Endothelial cell of umbilical vein (primary cell): ENCODE results near the gene SERPINB11. TPM values are rescaled to one million over a fixed set of nuclear protein-coding genes. Genes with fewer than 3 reads are reported as not detected.

ENCODE experiments used
- BruUV-seq: library from RNA; stranded (reverse); fragments of 400-500 nt; replicated peaks from 2 replicates; lab custom pipeline; 2021; lab: Mats Ljungman, UMichigan
- CTCF ChIA-PET: fragments of 300-600, 350-600 bp; sonication (Branson Sonifier 250); formaldehyde crosslinking; loops from one replicate; lab custom pipeline; 2021; ENCODE audit warnings: antibody characterized with exemption, inconsistent platforms; lab: Charles Lee
- POLR2A ChIA-PET: fragments of 300-600, 350-600 bp; sonication (Branson Sonifier 250); formaldehyde crosslinking; loops from one replicate; lab custom pipeline; 2021; ENCODE audit warnings: antibody characterized with exemption, inconsistent platforms; lab: Charles Lee
- DNase-seq: peaks from one replicate; pipeline ENCODE4 v3.0.0-alpha.2; 2011; ENCODE audit warnings: low read depth, low spot score
- FAIRE-seq: peaks from 2 replicates; lab custom pipeline; 2011; peaks lifted over from hg19 to GRCh38; lab: Jason Lieb, UNC
- H2AFZ ChIP-seq: 2 replicates; pipeline ENCODE4 v1.6.0; 2012; ENCODE audit warnings: low read depth, low read length, control low read depth, inconsistent platforms
- H3K27ac ChIP-seq: 2 replicates; pipeline ENCODE4 v1.5.1; 2011; ENCODE audit warnings: low read depth, mild to moderate bottlenecking, control low read depth, low read length, moderate library complexity; ENCODE audit not compliant: insufficient read depth
- H3K27me3 ChIP-seq, 2 experiments: 2 replicates each; pipeline versions ENCODE4 v1.6.0 to v1.6.1; 2011; ENCODE audit warnings: low read length in 2 of 2, mixed read lengths in 1 of 2; ENCODE audit not compliant: control insufficient read depth in 2 of 2, insufficient read depth in 2 of 2
- H3K36me3 ChIP-seq, 2 experiments: 2 replicates in 1 of 2; 3 replicates in 1 of 2; pipeline ENCODE4 v1.5.1; 2011; ENCODE audit warnings: low read length in 2 of 2, mild to moderate bottlenecking in 1 of 2, moderate library complexity in 1 of 2; ENCODE audit not compliant: control insufficient read depth in 2 of 2, insufficient read depth in 2 of 2; ENCODE audit errors: extremely low read depth in 1 of 2
- H3K4me1 ChIP-seq: 3 replicates; pipeline ENCODE4 v1.5.1; 2011; ENCODE audit warnings: mild to moderate bottlenecking, low read length; ENCODE audit not compliant: control insufficient read depth, insufficient read depth; ENCODE audit errors: extremely low read depth
- H3K4me2 ChIP-seq: 2 replicates; pipeline ENCODE4 v1.6.1; 2011; ENCODE audit warnings: low read length, control low read depth, mixed read lengths; ENCODE audit not compliant: insufficient read depth
- H3K4me3 ChIP-seq, 3 experiments: fragments of 200-600 bp in 1 of 3; sonication (generic), shearing (Covaris generic) in 1 of 3; replicated peaks in 1 of 3; 2 replicates each; pipeline ENCODE4 v1.5.1; 2011 to 2016; ENCODE audit warnings: control low read depth in 3 of 3, low read length in 3 of 3, mild to moderate bottlenecking in 2 of 3, inconsistent platforms in 1 of 3, low read depth in 1 of 3, moderate library complexity in 1 of 3; ENCODE audit not compliant: insufficient read depth in 1 of 3
- H3K79me2 ChIP-seq: 2 replicates; pipeline ENCODE4 v1.6.0; 2012; ENCODE audit warnings: low read length, inconsistent platforms; ENCODE audit not compliant: control insufficient read depth, insufficient read depth
- H3K9ac ChIP-seq: replicated peaks from 2 replicates; pipeline ENCODE3; 2011; ENCODE audit warnings: low read length, control low read depth; ENCODE audit not compliant: insufficient read depth; ENCODE audit errors: extremely low read depth
- H3K9me1 ChIP-seq: replicated peaks from 3 replicates; pipeline ENCODE4 v1.6.0; 2011; ENCODE audit warnings: mild to moderate bottlenecking, low read length; ENCODE audit not compliant: control insufficient read depth, insufficient read depth; ENCODE audit errors: extremely low read depth
- H3K9me3 ChIP-seq: replicated peaks from 2 replicates; pipeline ENCODE4 v1.5.1; 2012; ENCODE audit warnings: low read length, inconsistent platforms; ENCODE audit not compliant: control insufficient read depth, insufficient read depth
- H4K20me1 ChIP-seq: replicated peaks from 2 replicates; pipeline ENCODE3; 2011; ENCODE audit warnings: mild to moderate bottlenecking, low read length; ENCODE audit not compliant: control insufficient read depth, insufficient read depth; ENCODE audit errors: extremely low read depth
- CTCF ChIP-seq, 2 donors: IDR thresholded peaks; 1 replicate in 1 of 2; 2 replicates in 1 of 2; pipeline ENCODE4 v1.5.1; 2011; ENCODE audit warnings: low read length in 2 of 2, mild to moderate bottlenecking in 2 of 2, moderate library complexity in 2 of 2, control low read depth in 1 of 2, inconsistent platforms in 1 of 2, low read depth in 1 of 2; ENCODE audit not compliant: insufficient read depth in 1 of 2; ENCODE audit errors: extremely low read depth in 1 of 2
- EZH2 ChIP-seq: IDR thresholded peaks from 2 replicates; pipeline ENCODE4 v1.6.1; 2012; ENCODE audit warnings: borderline replicate concordance, low read depth, mild to moderate bottlenecking, moderate library complexity, low read length, inconsistent platforms; ENCODE audit not compliant: severe bottlenecking
- FOS ChIP-seq: IDR thresholded peaks from 2 replicates; pipeline ENCODE4 v1.6.1; 2011; ENCODE audit warnings: mild to moderate bottlenecking, low read length, moderate library complexity, borderline replicate concordance; ENCODE audit not compliant: insufficient read depth
- GATA2 ChIP-seq: IDR thresholded peaks from 2 replicates; pipeline ENCODE4 v1.7.0; 2011; ENCODE audit warnings: low read depth, mild to moderate bottlenecking, moderate library complexity, mixed read lengths, low read length; ENCODE audit not compliant: insufficient read length, insufficient read depth
- JUN ChIP-seq: IDR thresholded peaks from 2 replicates; pipeline ENCODE4 v1.6.1; 2011; ENCODE audit warnings: borderline replicate concordance, low read depth; ENCODE audit not compliant: insufficient read length, insufficient read depth
- MAX ChIP-seq: IDR thresholded peaks from 2 replicates; pipeline ENCODE4 v1.6.1; 2011; ENCODE audit not compliant: insufficient read depth, insufficient read length
- MYC ChIP-seq: IDR thresholded peaks from one replicate; pipeline ENCODE4 v1.6.1; 2011; ENCODE audit warnings: mild to moderate bottlenecking, low read depth, low read length
- POLR2A ChIP-seq: IDR thresholded peaks from 2 replicates; pipeline ENCODE4 v1.6.1; 2012; ENCODE audit warnings: low read depth, mild to moderate bottlenecking, control low read depth, low read length
- POLR2AphosphoS5 ChIP-seq: IDR thresholded peaks from 2 replicates; pipeline ENCODE4 v1.6.1; 2012; ENCODE audit warnings: low read depth, mild to moderate bottlenecking, control low read depth, low read length, moderate library complexity; ENCODE audit not compliant: insufficient read depth
- dilution Hi-C: fragments of 300-500 bp; cut with MboI; formaldehyde crosslinking; loops from one replicate; pipeline ENCODE4 v1.15.0; 2019; ENCODE audit warnings: low sequenced_read_pairs; ENCODE audit not compliant: extremely low pct_ligation_motif_present
- intact Hi-C: fragments of 100-400 bp; cut with micrococcal nuclease; formaldehyde crosslinking; loops from one replicate; pipeline ENCODE4 v1.10.0; 2022
- polyA plus RNA-seq, 4 experiments: library from polyadenylated mRNA; depleted of rRNA in 3 of 4; stranded (reverse) in 3 of 4; unstranded in 1 of 4; fragments of >200 nt; gene quantifications; 2 replicates each; pipeline versions ENCODE4 v1.2.1 to v1.2.3, GENCODE V29; 2011 to 2012; ENCODE audit warnings: missing spikeins in 1 of 4
- total RNA-seq: library from RNA; stranded (reverse); gene quantifications from 2 replicates; pipeline ENCODE4 v1.2.3, GENCODE V29; 2021

SERPINB11 gene
- total and polyA plus RNA-seq, 2 donors (not counting 3 experiments of a cell fraction or from before 2014, with no cell fraction given): not detected

DNA sequence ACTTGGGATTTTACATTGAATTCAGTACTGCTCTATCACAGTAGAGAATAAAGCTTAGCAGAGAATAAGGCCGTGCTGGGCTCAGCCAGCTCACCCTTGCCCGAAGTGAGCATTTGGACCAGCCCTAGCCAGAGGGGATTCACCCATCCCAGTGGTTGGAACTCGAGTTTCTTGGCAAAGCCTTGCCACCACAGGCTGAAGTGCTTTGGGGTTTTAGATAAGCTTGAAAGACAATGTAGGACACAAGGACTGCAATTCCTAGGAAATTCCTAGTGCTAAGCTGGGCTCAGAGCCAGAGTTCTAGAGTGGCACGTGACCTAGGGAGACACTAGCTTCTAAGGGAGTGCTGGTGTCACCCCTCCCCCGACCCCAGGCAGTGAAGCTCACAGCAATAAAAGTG lies 28.0 kb downstream of the SERPINB11 start:
- H3K4me2 ChIP-seq: no peak overlapping the region
- no TSS peak for BruUV-seq
- no peaks in the 10 kb centered on the region for H3K36me3 ChIP-seq
- no peak overlapping the region for H3K4me3 ChIP-seq
- H3K4me1 ChIP-seq: no peaks in the 10 kb centered on the region
- TF ChIP-seq FOS: no peak
- no peak for TF ChIP-seq JUN
- no peak for TF ChIP-seq POLR2A
- no peak for TF ChIP-seq POLR2AphosphoS5
- TF ChIP-seq GATA2: no peak
- no peak for TF ChIP-seq EZH2
- no peak for TF ChIP-seq MYC
- no peak for TF ChIP-seq CTCF (IDR thresholded peaks at IDR 0.05; ENCODE audit: extremely low read depth in 1 of 2, insufficient read depth in 1 of 2, low read depth in 1 of 2, low read length in 2 of 2)
- TF ChIP-seq MAX: no peak
- H3K9ac ChIP-seq: no peak overlapping the region
- FAIRE-seq (no peak), DNase-seq (no peak)
- no peaks in the 10 kb centered on the region for H3K9me3 ChIP-seq
- H3K9me1 ChIP-seq: no peaks in the 10 kb centered on the region
- POLR2A ChIA-PET: no interaction called here
- H2AFZ ChIP-seq: no peak overlapping the region
- no peak overlapping the region for H3K27ac ChIP-seq
- no peaks in the 10 kb centered on the region for H3K27me3 ChIP-seq
- no peaks in the 10 kb centered on the region for H3K79me2 ChIP-seq
- intact Hi-C loops: no loop called here
- no peaks in the 10 kb centered on the region for H4K20me1 ChIP-seq
- CTCF ChIA-PET: interaction anchor here (0.8 kb wide), 1 partner anchor 28 kb away, joined by 3 read pairs; the partner anchor contains the start of gene SERPINB11
- dilution Hi-C loops: no loop called here
